SIG-M5 (cell line): ENCODE data around the gene UCN3.

Source experiments
- DNase-seq: peaks from one replicate; lab custom pipeline; 2025; lab: John Stamatoyannopoulos, UW

Gene UCN3

DNA sequence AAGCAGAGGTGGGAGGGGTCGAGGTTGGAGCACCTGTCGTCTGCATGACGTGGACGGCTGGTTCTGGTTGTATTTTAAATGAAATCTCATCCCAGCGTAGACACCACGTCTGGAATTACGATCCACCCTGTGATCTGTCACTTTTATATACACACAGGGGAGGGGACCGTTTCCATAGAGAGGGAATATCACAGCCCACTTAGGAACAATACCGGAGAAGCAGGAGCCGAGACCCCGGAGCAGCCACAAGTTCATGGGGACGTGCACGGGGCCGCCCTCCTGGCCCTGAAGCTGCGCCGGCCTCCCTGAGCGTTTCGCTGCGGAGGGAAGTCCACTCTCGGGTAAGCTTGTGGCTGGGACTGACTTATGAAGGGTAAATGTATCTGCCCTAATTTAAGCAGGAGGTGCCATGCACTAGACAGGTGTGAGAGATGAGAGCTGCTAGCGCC, at the start of gene UCN3:
Gene UCN3 (plus strand): TSS at position 77 of the 449 bp plus-strand sequence. CDS start 8,755 bp downstream, outside the sequence.
- no peak for DNase-seq

DNA sequence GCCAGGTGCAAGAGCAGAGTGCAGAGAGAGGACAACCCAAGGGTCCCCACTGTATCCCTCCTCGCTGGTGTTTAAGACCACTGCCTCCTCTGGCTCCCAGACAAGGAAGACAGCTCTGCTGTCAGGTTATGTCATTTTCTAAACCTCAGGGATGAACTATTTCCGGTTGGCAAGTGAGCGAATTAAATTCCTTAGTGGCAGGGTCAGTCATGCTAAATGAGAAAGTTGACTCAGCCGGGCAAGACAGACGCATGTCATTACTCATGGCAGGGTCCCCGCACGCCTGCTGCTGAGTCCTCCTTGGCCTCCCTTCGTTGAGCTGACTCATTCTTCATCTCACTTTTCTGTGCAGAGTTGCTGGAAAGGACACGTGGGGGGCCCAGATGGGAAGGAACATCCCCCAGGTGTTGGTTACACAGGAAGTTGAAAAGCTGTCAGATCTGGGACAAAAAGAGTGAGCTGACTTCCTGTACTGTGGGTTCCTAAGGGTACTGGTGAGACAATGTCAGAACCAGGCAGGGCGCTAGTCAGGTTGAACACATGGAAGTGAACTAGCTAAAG, 47.1 kb upstream of the UCN3 start:
- DNase-seq: no peak

DNA sequence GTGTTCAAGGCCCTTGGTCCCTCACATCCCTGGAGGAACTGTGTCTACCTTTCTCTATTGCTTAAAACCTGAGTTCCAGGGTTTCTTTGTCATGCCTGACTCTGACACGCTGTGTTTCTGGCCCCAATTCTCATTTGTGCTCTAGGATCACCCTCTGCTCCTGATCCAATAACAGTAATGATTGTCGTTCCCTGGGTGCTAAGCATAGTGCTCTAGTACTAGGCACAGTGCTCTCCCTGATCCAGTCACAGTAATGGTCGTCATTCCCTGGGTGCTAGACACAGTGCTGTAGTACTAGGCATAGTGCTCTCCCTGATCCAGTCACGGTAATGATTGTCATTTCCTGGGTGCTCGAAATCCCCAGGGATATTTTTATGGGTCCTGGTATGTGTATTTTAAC, 46.6 kb upstream of the UCN3 start:
- DNase-seq: no peak

DNA sequence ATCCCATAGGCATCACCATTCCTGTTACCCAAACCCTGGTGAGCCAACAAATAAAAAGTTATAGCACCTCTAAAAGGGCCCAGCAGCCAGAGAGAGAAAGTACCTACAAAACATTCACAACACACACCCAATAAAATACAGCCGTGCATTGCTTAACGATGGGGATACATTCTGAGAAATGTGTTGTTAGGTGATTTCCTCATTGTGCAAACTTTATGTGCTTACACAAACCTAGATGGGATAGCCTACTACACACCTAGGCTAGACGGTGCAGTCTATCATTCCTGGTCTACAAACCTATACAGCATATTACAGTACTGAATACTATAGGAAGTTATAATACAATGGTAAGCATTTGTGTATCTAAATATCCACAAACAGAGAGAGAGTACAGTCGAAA, 44.9 kb upstream of the UCN3 start:
- DNase-seq: no peak

GRCh38 chr10:5321273-5321672, 43.5 kb upstream of the UCN3 start:
- no peak for DNase-seq

DNA sequence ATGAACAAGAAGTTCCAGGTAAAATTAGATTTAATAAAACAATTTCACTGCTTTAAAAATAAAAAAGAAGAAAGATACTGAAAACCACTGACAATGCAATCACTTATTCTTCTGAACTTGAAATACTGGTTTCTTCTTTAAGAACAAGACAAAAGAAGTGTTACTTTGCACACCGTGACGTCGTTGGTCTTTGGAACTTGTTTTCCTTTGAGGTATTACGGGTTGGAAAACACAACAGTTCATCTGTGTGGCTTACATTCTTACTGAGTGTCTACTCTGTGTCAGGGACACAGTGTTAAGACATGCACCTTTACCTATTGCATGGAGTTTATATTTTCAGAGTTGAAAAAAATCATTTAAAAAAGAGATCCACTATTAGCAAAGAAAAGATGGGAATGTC, 41.3 kb upstream of the UCN3 start:
- DNase-seq: no peak

GRCh38 chr10:5325076-5325475, 39.7 kb upstream of the UCN3 start:
- no peak for DNase-seq

DNA sequence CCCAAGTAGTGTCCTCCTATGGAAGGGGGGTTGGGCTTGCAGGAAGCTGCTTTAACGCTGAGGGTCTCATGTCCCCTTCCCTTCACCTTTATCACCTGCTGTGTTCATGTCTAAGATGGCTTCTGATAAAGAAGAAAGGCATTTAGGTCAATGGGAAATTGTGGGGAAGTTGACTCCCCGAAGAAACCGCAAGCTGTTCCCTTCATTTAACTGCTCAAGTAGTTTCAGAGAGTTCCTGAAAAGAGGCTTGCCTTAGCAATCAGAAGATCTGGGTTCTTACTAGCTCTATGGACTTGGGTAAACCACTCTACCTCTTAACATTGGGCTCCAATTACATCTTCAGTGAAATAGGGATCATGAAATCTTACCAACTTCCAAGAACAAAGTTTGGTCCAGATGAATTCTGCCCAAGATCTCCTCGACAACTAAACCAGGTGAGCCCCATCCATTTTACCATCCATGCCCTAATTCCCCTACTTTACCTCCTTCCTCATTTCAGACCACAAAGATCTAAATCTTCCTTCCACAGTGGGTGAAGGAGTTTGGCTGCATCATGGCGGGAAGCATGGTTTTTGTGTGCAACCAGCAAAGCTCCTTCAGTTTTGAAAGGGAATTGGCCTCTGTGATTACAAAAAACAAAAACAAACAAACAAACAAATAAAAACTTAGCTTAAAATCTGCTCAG, 30.4 kb upstream of the UCN3 start:
- no peak for DNase-seq

GRCh38 chr10:5338010-5338409, 26.8 kb upstream of the UCN3 start:
- DNase-seq: no peak

DNA sequence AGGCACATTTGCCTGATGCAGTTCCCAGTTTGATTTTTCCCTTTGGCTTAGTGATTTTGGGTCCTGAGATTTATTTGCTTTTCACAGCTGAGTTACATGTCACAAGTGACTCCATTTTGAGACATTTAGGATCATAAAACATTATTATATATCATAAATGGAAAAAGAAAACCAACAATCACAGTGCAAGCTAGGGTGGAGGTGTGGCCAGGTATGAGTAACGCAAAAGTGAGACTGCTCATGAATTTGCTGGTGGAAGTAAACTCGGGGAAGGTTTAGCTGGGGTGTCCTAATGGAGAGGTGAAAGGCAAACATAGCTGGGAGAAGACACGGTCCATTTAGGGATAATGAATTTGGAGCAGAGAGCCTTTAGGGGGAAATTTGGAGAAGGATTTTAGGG, 21.7 kb upstream of the UCN3 start:
- no peak for DNase-seq

- no peak for DNase-seq
These were observed 21.2 kb upstream of the UCN3 start for GRCh38 chr10:5343561-5343960.

GRCh38 chr10:5343979-5344378, 20.8 kb upstream of the UCN3 start:
- DNase-seq: no peak

GRCh38 chr10:5344746-5345145, 20.0 kb upstream of the UCN3 start:
- DNase-seq: no peak

DNA sequence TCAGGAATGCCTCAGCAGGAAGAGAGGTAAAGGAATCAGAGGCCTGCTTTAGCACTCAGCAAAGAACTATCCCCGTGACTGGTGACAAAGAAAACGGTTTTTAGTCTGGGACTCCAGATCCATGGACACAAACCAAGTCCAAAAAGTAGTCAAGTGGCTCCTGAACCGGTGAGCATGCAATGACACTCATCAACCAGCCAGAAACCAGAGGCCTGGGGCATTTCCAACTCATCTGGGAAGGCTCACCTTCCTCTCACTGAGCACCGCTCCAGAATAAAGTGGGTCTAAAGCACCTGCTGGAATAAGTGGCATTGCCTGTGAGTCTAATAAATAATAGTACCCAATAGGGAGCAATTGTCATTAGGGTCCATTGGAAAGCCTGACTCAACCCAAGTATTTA, 17.9 kb upstream of the UCN3 start:
- no peak for DNase-seq

DNA sequence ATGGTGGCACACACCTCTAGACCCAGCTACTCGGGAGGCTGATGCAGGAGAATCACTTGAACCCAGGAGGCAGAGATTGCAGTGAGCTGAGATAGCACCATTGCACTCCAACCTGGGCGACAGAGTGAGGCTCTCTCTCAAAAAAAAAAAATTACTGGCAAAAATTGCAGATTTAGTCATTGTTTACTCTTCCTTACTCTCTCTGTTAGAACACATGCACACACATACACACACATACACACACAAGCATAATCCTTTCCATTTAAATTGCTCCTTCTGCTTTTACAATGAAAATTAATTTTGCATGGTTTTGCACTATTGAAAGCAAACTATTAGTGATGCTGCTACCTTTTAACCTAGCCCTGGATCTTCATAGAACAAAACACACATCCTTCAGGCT, 15.4 kb upstream of the UCN3 start:
- no peak for DNase-seq

DNA sequence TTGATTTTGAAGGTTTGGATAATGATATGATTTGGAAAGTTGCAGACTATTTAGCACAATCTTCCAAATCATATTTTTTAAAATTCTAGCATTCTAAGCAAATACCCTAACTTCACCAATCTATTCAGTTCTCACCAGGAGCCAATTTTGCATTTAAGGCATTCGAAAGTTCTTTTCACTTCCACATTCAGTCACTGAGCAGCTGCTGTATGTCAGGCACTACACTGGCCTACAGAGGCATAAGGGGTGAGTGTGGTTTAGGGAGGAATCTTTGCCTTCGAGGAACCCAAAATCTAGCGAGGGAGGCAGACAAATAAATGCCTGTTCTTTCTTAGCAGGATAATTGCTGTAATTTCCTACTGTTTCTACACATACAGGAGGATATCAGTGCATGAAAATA, 10.7 kb upstream of the UCN3 start:
- no peak for DNase-seq

DNA sequence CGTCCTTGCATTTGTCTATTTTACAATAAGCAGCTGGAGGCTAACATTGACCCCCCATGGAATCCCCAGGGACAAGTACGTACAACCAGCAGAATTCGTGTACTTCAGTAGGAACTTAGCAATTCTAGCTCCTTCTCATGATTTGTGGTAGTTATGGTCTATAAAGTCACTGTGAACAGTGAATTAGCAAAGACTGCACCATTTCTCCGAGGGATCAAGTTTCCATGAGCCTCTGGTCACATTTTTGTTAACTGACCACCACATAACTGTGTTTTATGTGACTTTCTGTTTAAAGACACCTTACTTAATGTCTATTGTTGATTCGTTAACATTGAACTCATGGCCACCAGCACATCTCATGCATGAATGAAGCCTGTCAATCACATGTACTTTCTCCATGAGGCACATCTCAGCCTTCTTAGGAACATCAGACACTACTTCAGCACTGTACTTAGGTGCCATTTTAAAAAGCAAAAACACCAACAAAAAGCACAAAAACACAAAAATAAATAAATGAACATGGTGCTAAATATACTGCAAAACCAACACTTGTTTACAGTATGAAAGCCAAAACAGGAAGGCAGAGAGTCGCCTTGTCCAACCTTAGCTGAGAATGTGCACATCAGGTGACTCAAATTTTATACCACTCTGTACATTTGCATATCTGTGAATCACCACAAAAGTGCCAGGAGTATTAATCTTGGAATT, 9.0 kb upstream of the UCN3 start:
- no peak for DNase-seq

- no peak for DNase-seq
These were observed 8.4 kb upstream of the UCN3 start for GRCh38 chr10:5356302-5356763.

GRCh38 chr10:5360318-5360915, 4.3 kb upstream of the UCN3 start:
- DNase-seq: no peak

DNA sequence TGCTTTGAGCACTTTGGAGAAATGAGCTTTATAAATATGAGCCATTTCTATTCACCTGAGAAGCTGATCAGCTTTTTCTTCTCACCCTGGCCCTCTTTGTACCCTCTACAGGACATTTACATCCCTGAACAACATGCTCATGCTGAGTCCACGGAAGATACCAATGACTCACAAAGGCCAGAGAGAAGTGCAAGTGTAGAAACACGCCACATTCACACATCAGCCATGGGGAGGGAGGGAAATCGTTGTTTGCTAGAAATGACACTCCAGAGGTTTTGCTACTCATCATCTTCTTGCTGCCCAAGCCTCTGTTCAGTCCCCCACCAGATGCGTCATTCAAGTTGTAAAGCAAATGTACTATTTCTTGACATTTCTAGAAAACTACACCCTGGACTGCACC, 2.8 kb upstream of the UCN3 start:
- no peak for DNase-seq

GRCh38 chr10:5362873-5363272, 1.9 kb upstream of the UCN3 start:
- DNase-seq: no peak

GRCh38 chr10:5364374-5364773, 392 bp upstream of the UCN3 start:
- no peak for DNase-seq

GRCh38 chr10:5365928-5366327, 1.2 kb downstream of the UCN3 start:
- no peak for DNase-seq
